GM12874 (cell line): ENCODE results near the gene DMBX1.

Experiments used
- TF ChIP-seq, protein P1 (sequence below): IDR thresholded peaks from 2 replicates; pipeline ENCODE4 v1.5.1; 2011; ENCODE audit warnings: low read depth, mild to moderate bottlenecking, control low read depth, low read length, moderate library complexity; ENCODE audit not compliant: insufficient read depth

Gene DMBX1

DNA sequence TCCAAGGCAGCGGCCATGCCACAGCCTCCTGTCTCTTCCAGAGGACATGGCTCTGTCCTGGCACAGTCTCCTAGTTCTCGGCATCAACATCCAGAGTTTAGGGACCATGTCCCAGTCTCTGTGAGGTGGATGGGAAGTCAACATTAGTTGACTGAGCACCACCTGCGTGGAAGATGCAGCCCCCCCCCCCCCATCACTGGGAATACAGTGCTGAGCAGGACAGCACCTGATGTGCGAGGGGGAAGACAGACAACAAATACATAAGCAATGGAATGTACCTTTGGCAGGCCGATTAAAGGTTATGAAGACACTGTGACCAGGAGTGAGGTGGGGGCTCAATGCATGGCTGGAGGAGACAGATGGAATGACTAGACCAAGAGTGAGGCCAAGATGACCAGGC, 35.2 kb downstream of the DMBX1 start:
- TF ChIP-seq, protein P1, sequence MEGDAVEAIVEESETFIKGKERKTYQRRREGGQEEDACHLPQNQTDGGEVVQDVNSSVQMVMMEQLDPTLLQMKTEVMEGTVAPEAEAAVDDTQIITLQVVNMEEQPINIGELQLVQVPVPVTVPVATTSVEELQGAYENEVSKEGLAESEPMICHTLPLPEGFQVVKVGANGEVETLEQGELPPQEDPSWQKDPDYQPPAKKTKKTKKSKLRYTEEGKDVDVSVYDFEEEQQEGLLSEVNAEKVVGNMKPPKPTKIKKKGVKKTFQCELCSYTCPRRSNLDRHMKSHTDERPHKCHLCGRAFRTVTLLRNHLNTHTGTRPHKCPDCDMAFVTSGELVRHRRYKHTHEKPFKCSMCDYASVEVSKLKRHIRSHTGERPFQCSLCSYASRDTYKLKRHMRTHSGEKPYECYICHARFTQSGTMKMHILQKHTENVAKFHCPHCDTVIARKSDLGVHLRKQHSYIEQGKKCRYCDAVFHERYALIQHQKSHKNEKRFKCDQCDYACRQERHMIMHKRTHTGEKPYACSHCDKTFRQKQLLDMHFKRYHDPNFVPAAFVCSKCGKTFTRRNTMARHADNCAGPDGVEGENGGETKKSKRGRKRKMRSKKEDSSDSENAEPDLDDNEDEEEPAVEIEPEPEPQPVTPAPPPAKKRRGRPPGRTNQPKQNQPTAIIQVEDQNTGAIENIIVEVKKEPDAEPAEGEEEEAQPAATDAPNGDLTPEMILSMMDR: no peak

DNA sequence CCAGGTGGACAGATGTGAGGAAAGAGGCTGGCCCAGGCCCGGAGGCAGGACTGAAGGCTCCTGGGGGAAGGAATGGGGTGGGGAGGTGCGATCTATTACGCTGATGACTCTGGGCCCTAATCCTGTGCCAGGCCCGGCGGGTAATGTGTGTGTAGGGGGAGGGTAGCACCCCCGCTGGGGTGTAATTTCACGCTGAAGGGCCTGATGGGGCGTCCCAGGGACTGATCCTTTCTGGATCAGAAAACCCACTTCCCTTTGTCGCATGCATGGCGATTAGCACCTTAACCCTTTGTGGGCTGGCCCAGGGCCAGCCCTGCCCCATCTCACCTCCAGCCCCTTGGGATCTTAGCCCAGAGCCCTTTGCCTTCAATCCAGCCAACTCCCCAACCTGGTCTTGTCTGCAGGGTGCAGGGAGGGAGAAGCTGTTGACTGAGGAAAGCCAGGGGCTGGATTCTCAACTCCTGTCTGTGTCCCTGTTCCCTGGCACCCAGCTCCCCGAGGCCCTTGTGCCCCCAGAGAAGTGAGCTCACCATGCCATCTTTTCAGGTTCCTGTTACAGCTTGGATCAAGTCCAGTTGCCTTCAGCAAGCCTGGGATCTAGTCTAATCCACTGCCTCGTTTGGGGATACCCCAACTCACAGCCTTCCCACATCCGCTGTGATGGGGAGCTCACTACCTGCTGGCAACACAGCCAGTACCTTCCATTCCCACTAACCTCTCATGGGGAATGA, 35.8 kb downstream of the DMBX1 start:
- TF ChIP-seq, protein P1: no peak

DNA sequence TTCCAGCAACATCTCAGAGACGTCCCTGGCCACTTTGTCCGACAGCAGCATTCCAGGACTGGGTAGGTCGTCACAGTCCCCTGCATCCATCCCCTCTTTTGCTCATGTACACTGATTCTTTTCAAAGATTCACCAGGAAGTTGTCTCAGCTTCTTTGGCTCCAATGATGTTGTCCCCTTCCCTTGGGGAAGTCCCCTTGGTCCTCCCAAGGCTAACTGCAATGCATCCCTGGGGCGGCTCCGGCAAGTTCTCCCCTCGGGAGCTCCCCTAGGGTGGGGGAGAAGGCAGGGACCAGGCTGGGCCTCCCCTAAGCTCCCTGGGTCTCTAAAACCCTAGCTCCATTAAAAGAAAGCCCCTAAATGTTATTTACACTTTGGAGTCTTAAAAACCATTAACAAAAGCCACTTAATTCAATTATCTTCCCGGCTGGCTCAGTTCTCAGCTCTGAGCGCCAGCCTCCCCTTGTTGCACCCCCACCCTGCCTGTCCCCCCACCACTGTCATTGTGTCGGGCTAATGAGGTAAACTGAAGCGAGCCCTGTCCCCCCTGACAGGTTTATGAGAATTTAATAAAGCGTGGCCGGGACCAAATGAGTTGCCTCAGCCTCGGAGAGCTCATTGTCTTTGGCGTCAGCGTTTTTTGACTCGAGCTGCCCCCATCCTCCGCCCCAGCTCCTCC, 36.5 kb downstream of the DMBX1 start:
- TF ChIP-seq, protein P1: no peak

DNA sequence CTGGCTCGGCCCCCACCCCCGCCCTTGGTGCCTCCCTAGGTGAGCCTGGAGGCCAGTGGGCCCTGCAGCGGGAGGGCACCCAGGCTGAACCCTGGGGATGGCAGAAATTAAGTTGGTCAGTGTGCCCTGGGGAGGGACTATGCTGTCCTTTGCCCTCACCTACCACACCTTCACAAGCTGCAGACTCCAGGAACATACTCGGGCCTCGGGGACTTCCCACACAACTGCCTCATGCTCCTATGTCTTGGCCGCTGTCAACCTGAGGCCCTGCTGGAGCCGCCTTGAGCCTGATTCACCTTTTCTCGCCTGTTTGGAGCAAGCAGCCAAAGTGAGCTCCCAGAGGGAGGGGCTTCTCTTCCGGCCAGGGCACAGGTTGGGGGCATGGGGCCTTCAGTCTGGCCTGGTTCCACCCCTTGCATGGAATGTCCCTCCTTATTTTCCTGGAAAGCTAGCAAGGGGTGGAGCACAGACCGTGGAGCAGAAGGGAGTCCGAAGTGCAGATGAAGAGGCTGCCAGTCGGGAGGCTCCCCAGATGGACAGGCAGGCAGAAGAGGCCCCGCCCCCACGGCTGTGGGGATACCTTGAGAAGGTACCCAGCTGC, 37.2 kb downstream of the DMBX1 start:
- TF ChIP-seq, protein P1: no peak

DNA sequence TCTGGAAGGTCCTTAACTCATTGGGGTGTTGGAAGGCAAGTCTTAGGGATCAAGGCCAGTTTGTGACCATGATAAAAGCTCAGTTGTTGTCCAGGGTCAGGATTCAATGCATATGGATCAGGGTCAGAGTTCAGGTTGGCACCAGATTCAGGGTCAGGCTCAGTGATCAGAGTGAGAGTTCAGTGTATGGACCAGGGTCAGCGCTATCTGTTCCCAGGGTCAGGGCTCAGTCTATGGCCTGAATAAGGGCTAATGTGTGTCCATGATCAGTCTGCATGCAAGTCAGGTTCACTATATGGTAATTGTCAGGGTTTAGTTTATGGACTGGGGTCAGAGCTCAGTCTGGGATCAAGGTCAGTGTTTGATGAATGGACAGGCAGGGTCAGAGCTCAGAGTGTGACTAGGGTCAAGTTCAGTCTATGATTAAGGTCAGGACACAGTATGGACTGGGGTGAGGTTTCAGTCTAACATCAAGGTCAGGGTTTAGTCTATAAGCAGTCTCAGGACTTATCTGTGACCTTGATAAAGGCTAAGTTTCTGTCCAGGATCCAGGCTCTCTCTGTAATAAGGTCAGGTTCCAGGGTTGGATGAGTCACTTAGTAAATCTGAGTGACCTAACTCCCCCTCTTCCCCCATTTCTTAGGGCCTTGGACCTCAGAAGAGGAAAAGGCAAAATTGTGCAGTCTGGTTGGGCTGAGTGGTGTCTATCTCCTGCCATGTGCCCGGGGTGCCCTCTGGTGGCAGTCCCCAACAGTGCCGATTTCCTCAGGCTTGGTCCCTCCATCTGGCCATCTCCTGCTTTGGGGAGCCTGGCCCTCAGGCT, 38.0 kb downstream of the DMBX1 start:
- TF ChIP-seq, protein P1: peak; percentile 92

DNA sequence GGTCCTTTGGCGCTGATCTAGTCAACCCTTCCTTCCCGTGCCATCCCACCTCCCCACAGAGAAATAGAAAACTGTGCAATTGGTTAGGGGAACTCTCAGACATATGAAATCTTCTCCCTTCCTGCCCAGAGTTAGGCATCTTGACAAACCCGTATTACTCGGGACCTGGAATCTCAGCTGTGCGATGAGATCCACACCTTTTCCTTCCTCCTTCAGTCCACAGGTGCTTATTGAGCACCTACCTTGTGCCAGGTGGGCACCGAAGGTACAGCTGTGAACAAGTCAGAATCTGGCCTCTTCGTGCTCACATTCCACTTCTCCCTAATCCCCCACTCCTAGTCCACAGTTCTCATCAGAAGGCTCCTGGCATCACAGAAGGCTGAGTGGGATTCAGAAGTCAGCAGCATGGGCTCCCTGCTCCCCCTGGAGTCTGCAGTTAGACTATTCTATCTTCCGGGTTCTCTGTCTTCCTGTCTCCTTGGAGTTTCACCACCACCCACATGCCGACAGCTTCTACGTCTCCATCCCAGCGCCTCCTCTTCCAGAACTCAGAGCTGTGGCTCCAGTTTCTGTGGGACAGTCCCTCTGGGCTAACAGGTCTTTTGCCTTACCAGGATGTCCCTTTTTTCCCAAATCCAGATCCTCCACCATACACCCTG, 38.8 kb downstream of the DMBX1 start:
- TF ChIP-seq, protein P1: no peak
